Panc1 (cell line): ENCODE data around the gene CUTC. TPM values are rescaled to one million over a fixed set of nuclear protein-coding genes. Genes with fewer than 3 reads are reported as not detected.
A peak's percentile ranks its signal among the peaks of the same experiment; 100 is the strongest.
"Not testable (repeated sequence)": the region's sequence is repeated elsewhere in the genome, so short reads cannot be mapped to it uniquely, and the experiment has no call there.

Source experiments
- ATAC-seq: fragments of 200-7000 bp; cut with Tn5 transposase; 2 replicates; pipeline ENCODE4 v1.9.1; 2020; ENCODE audit warnings: mild to moderate bottlenecking, moderate library complexity
- BruUV-seq: library from RNA; stranded (reverse); fragments of 400-500 nt; replicated peaks from 2 replicates; lab custom pipeline; 2021; lab: Mats Ljungman, UMichigan
- CTCF ChIA-PET: fragments of 300-600 bp; sonication (Branson Sonifier 250); formaldehyde crosslinking; loops from one replicate; lab custom pipeline; 2022; ENCODE audit warnings: antibody characterized with exemption; lab: Charles Lee
- POLR2A ChIA-PET: fragments of 300-600 bp; sonication (Branson Sonifier 250); formaldehyde crosslinking; loops from one replicate; lab custom pipeline; 2022; ENCODE audit warnings: antibody characterized with exemption; lab: Charles Lee
- DNase-seq: peaks from one replicate; pipeline ENCODE4 v3.0.0-alpha.2; 2010; ENCODE audit warnings: low read depth, low spot score
- H3K27ac ChIP-seq: 2 replicates; pipeline ENCODE4 v1.5.1; 2011; ENCODE audit warnings: mild to moderate bottlenecking, low read length, inconsistent platforms
- H3K27me3 ChIP-seq: fragments of 200-500 bp; sonication (Bioruptor generic); 2 replicates; pipeline ENCODE4 v1.6.0; 2014; ENCODE audit warnings: low read length, inconsistent platforms; ENCODE audit not compliant: control insufficient read depth, insufficient read depth
- H3K36me3 ChIP-seq: fragments of 200-500 bp; sonication (Bioruptor generic); 2 replicates; pipeline ENCODE4 v1.5.1; 2014; ENCODE audit warnings: inconsistent platforms, mild to moderate bottlenecking, low read length, moderate library complexity; ENCODE audit not compliant: control insufficient read depth, insufficient read depth
- H3K4me1 ChIP-seq: 2 replicates; pipeline ENCODE4 v1.5.1; 2011; ENCODE audit warnings: inconsistent platforms, mild to moderate bottlenecking, low read length, moderate library complexity; ENCODE audit not compliant: control insufficient read depth, insufficient read depth
- H3K4me3 ChIP-seq, 2 experiments: 2 replicates each; pipeline ENCODE4 v1.5.1; 2011 to 2012; ENCODE audit warnings: low read depth in 2 of 2, low read length in 2 of 2, mild to moderate bottlenecking in 2 of 2, inconsistent platforms in 1 of 2, moderate library complexity in 1 of 2
- H3K9me3 ChIP-seq: fragments of 200-500 bp; sonication (Bioruptor generic); 2 replicates; pipeline ENCODE4 v1.5.1; 2014; ENCODE audit warnings: low read depth, mild to moderate bottlenecking, inconsistent platforms, low read length, moderate library complexity; ENCODE audit not compliant: control insufficient read depth, insufficient read depth
- POLR2AphosphoS5 ChIP-seq: IDR thresholded peaks from 2 replicates; pipeline ENCODE4 v1.6.1; 2012; ENCODE audit warnings: mild to moderate bottlenecking, low read depth, low read length, moderate library complexity
- SIN3A ChIP-seq: IDR thresholded peaks from 2 replicates; pipeline ENCODE4 v1.6.1; 2012; ENCODE audit warnings: low read depth, mild to moderate bottlenecking, low read length, moderate library complexity, borderline replicate concordance; ENCODE audit not compliant: insufficient read depth
- TCF7L2 ChIP-seq: IDR thresholded peaks from 2 replicates; pipeline ENCODE4 v1.6.1; 2011; ENCODE audit warnings: mild to moderate bottlenecking, low read depth, low read length, inconsistent platforms
- in situ Hi-C: cut with HindIII; loops from 2 replicates; pipeline ENCODE4 v1.10.0; 2016; ENCODE audit warnings: low sequenced_read_pairs, low pct_unique_long_range_greater_than_20kb
- intact Hi-C: fragments of 100-400 bp; cut with micrococcal nuclease; formaldehyde crosslinking; loops from one replicate; pipeline ENCODE4 v1.10.0; 2022; ENCODE audit not compliant: unreplicated experiment
- total RNA-seq: library from RNA; stranded (reverse); gene quantifications from one replicate; pipeline ENCODE4 v1.2.1, GENCODE V29; 2021; ENCODE audit not compliant: unreplicated experiment
- TF ChIP-seq, protein P1 (sequence below), 2 experiments: IDR thresholded peaks; 2 replicates each; pipeline ENCODE4 v1.6.1; 2011 to 2012; ENCODE audit warnings: low read depth in 2 of 2, control low read depth in 1 of 2, low read length in 1 of 2, mild to moderate bottlenecking in 1 of 2, moderate library complexity in 1 of 2; ENCODE audit not compliant: insufficient read depth in 1 of 2
- TF ChIP-seq, protein P2 (sequence below): fragments of 450-650 bp; IDR thresholded peaks from 2 replicates; pipeline ENCODE4 v1.5.1; 2017; ENCODE audit warnings: mild to moderate bottlenecking

Gene CUTC
- total RNA-seq, 1 experiment from 2014 or later: 37.0 TPM

DNA sequence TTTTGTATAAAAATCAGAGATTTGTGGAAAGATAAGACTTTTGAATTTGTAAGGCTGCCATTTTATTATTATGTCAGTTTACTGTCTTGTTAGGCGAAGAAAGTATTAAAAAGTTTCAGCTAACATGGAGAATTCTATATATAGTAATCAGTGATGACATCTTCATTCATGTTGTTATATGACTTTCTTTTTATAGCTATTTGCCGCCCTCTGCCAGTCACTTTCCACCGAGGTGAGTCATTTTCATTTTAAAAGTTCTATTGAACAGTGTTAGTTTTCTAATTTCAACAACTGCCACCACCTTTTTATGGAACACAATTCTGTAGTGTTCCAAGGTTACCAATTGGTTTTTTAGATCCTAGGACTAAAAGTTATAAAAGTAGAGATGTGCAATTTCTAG lies 11.8 kb downstream of the CUTC start:
- TF ChIP-seq, protein P1, sequence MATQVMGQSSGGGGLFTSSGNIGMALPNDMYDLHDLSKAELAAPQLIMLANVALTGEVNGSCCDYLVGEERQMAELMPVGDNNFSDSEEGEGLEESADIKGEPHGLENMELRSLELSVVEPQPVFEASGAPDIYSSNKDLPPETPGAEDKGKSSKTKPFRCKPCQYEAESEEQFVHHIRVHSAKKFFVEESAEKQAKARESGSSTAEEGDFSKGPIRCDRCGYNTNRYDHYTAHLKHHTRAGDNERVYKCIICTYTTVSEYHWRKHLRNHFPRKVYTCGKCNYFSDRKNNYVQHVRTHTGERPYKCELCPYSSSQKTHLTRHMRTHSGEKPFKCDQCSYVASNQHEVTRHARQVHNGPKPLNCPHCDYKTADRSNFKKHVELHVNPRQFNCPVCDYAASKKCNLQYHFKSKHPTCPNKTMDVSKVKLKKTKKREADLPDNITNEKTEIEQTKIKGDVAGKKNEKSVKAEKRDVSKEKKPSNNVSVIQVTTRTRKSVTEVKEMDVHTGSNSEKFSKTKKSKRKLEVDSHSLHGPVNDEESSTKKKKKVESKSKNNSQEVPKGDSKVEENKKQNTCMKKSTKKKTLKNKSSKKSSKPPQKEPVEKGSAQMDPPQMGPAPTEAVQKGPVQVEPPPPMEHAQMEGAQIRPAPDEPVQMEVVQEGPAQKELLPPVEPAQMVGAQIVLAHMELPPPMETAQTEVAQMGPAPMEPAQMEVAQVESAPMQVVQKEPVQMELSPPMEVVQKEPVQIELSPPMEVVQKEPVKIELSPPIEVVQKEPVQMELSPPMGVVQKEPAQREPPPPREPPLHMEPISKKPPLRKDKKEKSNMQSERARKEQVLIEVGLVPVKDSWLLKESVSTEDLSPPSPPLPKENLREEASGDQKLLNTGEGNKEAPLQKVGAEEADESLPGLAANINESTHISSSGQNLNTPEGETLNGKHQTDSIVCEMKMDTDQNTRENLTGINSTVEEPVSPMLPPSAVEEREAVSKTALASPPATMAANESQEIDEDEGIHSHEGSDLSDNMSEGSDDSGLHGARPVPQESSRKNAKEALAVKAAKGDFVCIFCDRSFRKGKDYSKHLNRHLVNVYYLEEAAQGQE (IDR thresholded peaks at IDR 0.05; ENCODE audit: insufficient read depth in 1 of 2, low read depth in 2 of 2, low read length in 1 of 2): no peak
- TF ChIP-seq SIN3A: no peak
- TF ChIP-seq, protein P2, sequence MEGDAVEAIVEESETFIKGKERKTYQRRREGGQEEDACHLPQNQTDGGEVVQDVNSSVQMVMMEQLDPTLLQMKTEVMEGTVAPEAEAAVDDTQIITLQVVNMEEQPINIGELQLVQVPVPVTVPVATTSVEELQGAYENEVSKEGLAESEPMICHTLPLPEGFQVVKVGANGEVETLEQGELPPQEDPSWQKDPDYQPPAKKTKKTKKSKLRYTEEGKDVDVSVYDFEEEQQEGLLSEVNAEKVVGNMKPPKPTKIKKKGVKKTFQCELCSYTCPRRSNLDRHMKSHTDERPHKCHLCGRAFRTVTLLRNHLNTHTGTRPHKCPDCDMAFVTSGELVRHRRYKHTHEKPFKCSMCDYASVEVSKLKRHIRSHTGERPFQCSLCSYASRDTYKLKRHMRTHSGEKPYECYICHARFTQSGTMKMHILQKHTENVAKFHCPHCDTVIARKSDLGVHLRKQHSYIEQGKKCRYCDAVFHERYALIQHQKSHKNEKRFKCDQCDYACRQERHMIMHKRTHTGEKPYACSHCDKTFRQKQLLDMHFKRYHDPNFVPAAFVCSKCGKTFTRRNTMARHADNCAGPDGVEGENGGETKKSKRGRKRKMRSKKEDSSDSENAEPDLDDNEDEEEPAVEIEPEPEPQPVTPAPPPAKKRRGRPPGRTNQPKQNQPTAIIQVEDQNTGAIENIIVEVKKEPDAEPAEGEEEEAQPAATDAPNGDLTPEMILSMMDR: no peak
- TF ChIP-seq TCF7L2: no peak
- no peak for TF ChIP-seq POLR2AphosphoS5
- ATAC-seq: no peak
- Histone ChIP-seq H3K9me3 (peaks cover 18% of the 10 kb centered on the region), H3K4me3 (no peak overlapping the region), H3K4me1 (peaks cover 6% of the 10 kb centered on the region), H3K27ac (no peak overlapping the region), H3K27me3 (no peaks in the 10 kb centered on the region), H3K36me3 (peaks cover 64% of the 10 kb centered on the region)
- CTCF ChIA-PET: no interaction called here
- no TSS peak for BruUV-seq
- intact Hi-C loops: no loop called here
- no peak for DNase-seq
- in situ Hi-C loops: no loop called here
- POLR2A ChIA-PET: interaction anchor here (0.6 kb wide), 1 partner anchor 21 kb away, joined by 4 read pairs; no protein-coding TSS in a partner anchor

DNA sequence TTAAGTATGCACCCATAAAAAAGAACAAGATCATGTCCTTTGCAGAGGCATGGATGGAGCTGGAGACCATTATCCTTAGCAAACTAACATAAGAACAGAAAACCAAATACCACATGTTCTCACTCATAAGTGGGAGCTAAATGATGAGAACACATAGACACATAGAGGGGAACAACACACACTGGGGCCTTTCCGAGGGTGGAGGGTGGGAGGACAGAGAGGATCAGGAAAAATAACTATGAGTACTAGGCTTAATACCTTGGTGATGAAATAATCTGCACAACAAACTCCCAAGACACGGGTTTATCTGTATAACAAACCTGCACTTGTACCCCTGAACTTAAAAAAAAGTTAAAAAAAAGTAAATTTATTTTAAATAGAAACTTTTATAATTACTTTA lies 14.1 kb downstream of the CUTC start:
- H3K27ac ChIP-seq, BruUV-seq, DNase-seq, H3K27me3 ChIP-seq, H3K4me3 ChIP-seq, POLR2A ChIA-PET, in situ Hi-C loops, intact Hi-C loops, H3K9me3 ChIP-seq, H3K4me1 ChIP-seq, CTCF ChIA-PET, ATAC-seq: not testable (repeated sequence)
- H3K36me3 ChIP-seq: peaks cover 66% of the 10 kb centered on the region

DNA sequence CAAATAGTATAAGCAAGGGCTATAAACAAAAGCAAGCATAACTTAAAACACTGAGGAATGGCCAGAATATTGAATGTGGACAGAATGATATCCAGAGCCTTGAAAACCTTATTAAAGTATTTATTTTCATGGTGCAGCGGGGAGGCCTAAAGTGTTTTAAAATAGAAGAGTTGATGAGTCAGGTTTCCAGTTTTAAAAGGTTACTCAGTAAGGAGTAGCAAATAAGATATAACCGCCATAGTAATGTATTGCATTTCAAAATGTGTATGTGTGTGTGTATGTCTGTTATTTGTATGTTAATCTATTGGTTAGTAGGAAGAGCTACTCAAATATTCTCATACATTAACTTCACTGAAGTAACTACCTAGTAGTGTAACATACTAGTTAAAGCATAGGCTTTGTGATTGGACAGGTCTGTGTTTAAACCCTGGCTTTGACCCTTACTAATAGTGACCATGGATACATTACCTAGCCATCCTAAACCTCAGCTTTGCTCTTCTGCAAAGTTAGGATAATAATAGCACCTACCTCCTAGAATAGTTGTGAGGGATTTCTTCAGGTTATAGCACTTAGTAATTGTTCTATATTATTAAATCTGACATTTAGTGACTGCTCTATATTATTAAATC lies 16.9 kb downstream of the CUTC start:
- TF ChIP-seq, protein P2: no peak
- TF ChIP-seq TCF7L2 (no peak), POLR2AphosphoS5 (no peak), SIN3A (no peak)
- TF ChIP-seq, protein P1 (IDR thresholded peaks at IDR 0.05; ENCODE audit: insufficient read depth in 1 of 2, low read depth in 2 of 2, low read length in 1 of 2): no peak
- intact Hi-C loops: no loop called here
- H3K36me3 ChIP-seq: peaks cover 61% of the 10 kb centered on the region
- H3K4me1 ChIP-seq: no peaks in the 10 kb centered on the region
- BruUV-seq: TSS peak; percentile 13
- H3K9me3 ChIP-seq: no peaks in the 10 kb centered on the region
- ChIA-PET CTCF (no interaction called here), POLR2A (no interaction called here)
- no peak overlapping the region for H3K27ac ChIP-seq
- no peak overlapping the region for H3K4me3 ChIP-seq
- ATAC-seq (no peak), DNase-seq (no peak)
- H3K27me3 ChIP-seq: no peaks in the 10 kb centered on the region
- in situ Hi-C loops: no loop called here
